Lung (tissue), 12 donors: ENCODE data around the gene NTN1. TPM values are rescaled to one million over a fixed set of nuclear protein-coding genes. Genes with fewer than 3 reads are reported as not detected.

ENCODE experiments used
- ATAC-seq: fragments of 200-7000 bp; cut with Tn5 transposase; one replicate; pipeline ENCODE4 v1.9.1; 2020; ENCODE audit warnings: moderate number of reproducible peaks; ENCODE audit not compliant: insufficient read depth, low FRiP score
- DNase-seq, 3 donors: peaks; one replicate each; pipeline ENCODE4 v3.0.0-alpha.2; 2013 to 2017
- H3K27ac ChIP-seq, 2 donors: one replicate each; pipeline ENCODE4 v1.5.1; 2013; ENCODE audit warnings: mild to moderate bottlenecking in 2 of 2, moderate library complexity in 2 of 2, control low read depth in 1 of 2, inconsistent platforms in 1 of 2, low read depth in 1 of 2, low read length in 1 of 2
- H3K27me3 ChIP-seq, 3 donors: one replicate each; pipeline ENCODE4 v1.5.1; 2013; ENCODE audit warnings: low read length in 2 of 3; ENCODE audit not compliant: control insufficient read depth in 3 of 3, insufficient read depth in 3 of 3
- H3K36me3 ChIP-seq, 4 donors: one replicate each; pipeline ENCODE4 v1.5.1; 2013; ENCODE audit warnings: low read length in 4 of 4, mild to moderate bottlenecking in 1 of 4, moderate library complexity in 1 of 4; ENCODE audit not compliant: control insufficient read depth in 4 of 4, insufficient read depth in 4 of 4
- H3K4me1 ChIP-seq, 5 donors: one replicate each; pipeline ENCODE4 v1.5.1; 2013; ENCODE audit warnings: low read length in 5 of 5, mild to moderate bottlenecking in 2 of 5, moderate library complexity in 1 of 5; ENCODE audit not compliant: control insufficient read depth in 5 of 5, insufficient read depth in 5 of 5
- H3K4me3 ChIP-seq: one replicate; pipeline ENCODE4 v1.5.1; 2013; ENCODE audit warnings: mild to moderate bottlenecking, control low read depth, moderate library complexity
- H3K9ac ChIP-seq, 2 donors: one replicate each; pipeline ENCODE4 v1.5.1; 2013; ENCODE audit warnings: low read length in 2 of 2, control low read depth in 1 of 2; ENCODE audit not compliant: insufficient read depth in 1 of 2
- H3K9me3 ChIP-seq, 4 donors: one replicate each; pipeline ENCODE4 v1.5.1; 2013; ENCODE audit warnings: low read length in 3 of 4, mild to moderate bottlenecking in 1 of 4, moderate library complexity in 1 of 4; ENCODE audit not compliant: control insufficient read depth in 4 of 4, insufficient read depth in 3 of 4
- CTCF ChIP-seq: IDR thresholded peaks from 2 replicates; pipeline ENCODE4 v1.5.1; 2012; ENCODE audit warnings: mild to moderate bottlenecking; ENCODE audit errors: control extremely low read depth, extremely low read depth
- WGBS, 2 donors: extraction: QIAGEN DNeasy Blood & Tissue Kit; methylation state at CpG; one replicate each; pipeline ENCODE4 v1.1.7; 2013; 5-methylcytosine and 5-hydroxymethylcytosine counted together
- polyA plus RNA-seq, 2 donors: library from polyadenylated mRNA; stranded (reverse); fragments of 200-250 nt; gene quantifications; one replicate each; pipeline ENCODE4 v1.2.1, GENCODE V29; 2013
- total RNA-seq, 2 donors: library from RNA; depleted of rRNA in 1 of 2; stranded (reverse); fragments of >200 nt in 1 of 2; gene quantifications; one replicate each; pipeline ENCODE4 v1.2.1, GENCODE V29; 2014 to 2021
- donor health status: control.
- donor health status: control.
- donor health status: Bipolar disorder and iron deficiency.
- donor health status: healthy.
- donor health status: DM: yes; HTN: yes; CAD: no.

Gene NTN1
- total and polyA plus RNA-seq, 4 donors, result 3.6 to 17.1 (median 7.8) TPM

- H3K4me1 ChIP-seq, result no peaks in the 10 kb centered on the region
- TF ChIP-seq CTCF, result no peak
- H3K36me3 ChIP-seq, result no peaks in the 10 kb centered on the region
- ATAC-seq, result no peak
- peaks cover 4 to 53% (median 13%) of the 10 kb centered on the region in 3 donors for H3K27me3 ChIP-seq
- no peak overlapping the region for H3K9ac ChIP-seq
- 86 to 91% methylated on average over 7 of the region's 7 CpGs for WGBS, 2 donors
- H3K27ac ChIP-seq, result no peak overlapping the region
- no peak for DNase-seq
- peaks cover 0 to 1% (median 0%) of the 10 kb centered on the region in 4 donors for H3K9me3 ChIP-seq
- H3K4me3 ChIP-seq, result no peak overlapping the region
These were observed 10.3 kb upstream of the NTN1 start for GRCh38 chr17:9011001-9011400.

DNA sequence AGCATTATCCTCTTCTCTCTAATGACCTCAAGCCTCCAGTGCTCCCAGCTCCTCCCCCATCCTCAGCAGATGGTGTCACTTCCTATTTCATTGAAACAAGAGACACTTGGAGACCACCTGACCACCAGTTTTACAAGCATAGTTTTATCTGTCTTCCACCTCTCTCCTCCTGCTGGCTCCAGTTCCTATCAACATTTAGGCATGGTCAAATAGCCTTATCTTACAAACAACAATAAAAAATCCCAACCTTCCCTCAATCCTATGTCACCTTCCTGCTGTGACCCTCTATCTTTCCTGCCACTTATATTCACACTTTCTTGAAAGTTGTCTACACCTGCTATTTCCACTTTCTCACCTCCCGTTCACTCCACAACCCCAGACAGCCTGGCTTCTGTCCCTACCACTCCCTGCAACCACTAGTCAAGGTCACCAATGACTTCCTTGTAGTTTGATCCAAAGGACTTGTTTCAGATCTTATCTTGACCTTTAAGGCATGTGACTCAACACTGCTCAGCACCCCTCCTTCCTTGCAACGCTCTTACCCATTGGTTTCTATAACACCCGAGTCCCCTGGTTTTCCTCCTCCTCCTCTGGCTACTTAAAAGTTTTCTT is 4.3 kb upstream of the NTN1 start:
- TF ChIP-seq CTCF, result no peak
- 17 to 20% methylated on average over 3 of the region's 3 CpGs for WGBS, 2 donors
- Histone ChIP-seq H3K27ac (no peak overlapping the region), H3K27me3 (peaks cover 3 to 53% (median 47%) of the 10 kb centered on the region in 3 donors), H3K4me1 (peaks cover 0 to 13% (median 0%) of the 10 kb centered on the region in 5 donors), H3K9me3 (no peaks in the 10 kb centered on the region), H3K4me3 (no peak overlapping the region), H3K9ac (no peak overlapping the region), H3K36me3 (no peaks in the 10 kb centered on the region)
- DNase-seq (no peak), ATAC-seq (no peak)

GRCh38 chr17:9018726-9019125 is 2.6 kb upstream of the NTN1 start:
- no peak overlapping the region for H3K4me3 ChIP-seq
- no peak for ATAC-seq
- peaks cover 0 to 28% (median 4%) of the 10 kb centered on the region in 5 donors for H3K4me1 ChIP-seq
- no peak overlapping the region for H3K9ac ChIP-seq
- H3K27ac ChIP-seq, result no peak overlapping the region
- no peak for TF ChIP-seq CTCF
- peaks cover 3 to 64% (median 53%) of the 10 kb centered on the region in 3 donors for H3K27me3 ChIP-seq
- no peak for DNase-seq
- H3K9me3 ChIP-seq, result peaks cover 0 to 2% (median 0%) of the 10 kb centered on the region in 4 donors
- WGBS, 2 donors, result 47 to 55% methylated on average over 4 of the region's 4 CpGs
- H3K36me3 ChIP-seq, result no peaks in the 10 kb centered on the region
